ENCODE data around the gene TAS1R3.

TAS1R3 gene

GRCh38 chr1:1324524-1325287 is 6.4 kb upstream of the TAS1R3 start, which contains the start of the genes CPTP and INTS11:
Gene CPTP (plus strand): TSS chr1:1324802. CDS start chr1:1326911, 2,109 bp downstream.
Gene INTS11 (minus strand): TSS chr1:1324660. CDS start chr1:1324608, 52 bp downstream.
- DNase-seq, result peak; percentile 82 to 93

GRCh38 chr1:1325288-1326074 is 5.6 kb upstream of the TAS1R3 start:
- no peak for DNase-seq

GRCh38 chr1:1326075-1326605 is 4.9 kb upstream of the TAS1R3 start:
- no peak for DNase-seq

GRCh38 chr1:1327291-1327690 is 3.8 kb upstream of the TAS1R3 start:
- no peak for DNase-seq

- DNase-seq, result no peak
Measured at GRCh38 chr1:1328254-1328653, 2.8 kb upstream of the TAS1R3 start.

- no peak for DNase-seq
Measured at GRCh38 chr1:1329304-1330210, 1.5 kb upstream of the TAS1R3 start.

GRCh38 chr1:1330366-1331067 is 563 bp upstream of the TAS1R3 start:
- no peak for DNase-seq

GRCh38 chr1:1332031-1332755 is 1.1 kb downstream of the TAS1R3 start:
- DNase-seq, result no peak

- DNase-seq, result no peak
Measured at GRCh38 chr1:1332774-1333480, 1.8 kb downstream of the TAS1R3 start.

- DNase-seq, result no peak
Measured at GRCh38 chr1:1333551-1334241, 2.6 kb downstream of the TAS1R3 start.

- DNase-seq, result no peak
Measured at GRCh38 chr1:1334835-1335234, 3.8 kb downstream of the TAS1R3 start.

- DNase-seq, result no peak
Measured at GRCh38 chr1:1335283-1335682, 4.2 kb downstream of the TAS1R3 start.

GRCh38 chr1:1335792-1336248 is 4.7 kb downstream of the TAS1R3 start:
- DNase-seq, result no peak

- DNase-seq, result no peak
Measured at GRCh38 chr1:1336446-1336845, 5.4 kb downstream of the TAS1R3 start.

GRCh38 chr1:1336931-1337792 is 6.1 kb downstream of the TAS1R3 start:
- no peak for DNase-seq

GRCh38 chr1:1337793-1338147 is 6.7 kb downstream of the TAS1R3 start:
- DNase-seq, result no peak

GRCh38 chr1:1338278-1338677 is 7.2 kb downstream of the TAS1R3 start:
- no peak for DNase-seq

GRCh38 chr1:1340185-1340584 is 9.1 kb downstream of the TAS1R3 start:
- no peak for DNase-seq

All from NCI-H1930 (cell line).